NCI-H1417 (cell line): ENCODE measurements around the gene HOXA7.

ENCODE experiments used
- DNase-seq, 3 experiments: peaks; one replicate each; lab custom pipeline; 2025; lab: John Stamatoyannopoulos, UW

The HOXA7 gene

GRCh38 chr7:27193335-27194001 lies 37.0 kb upstream of the HOXA7 start:
- DNase-seq = no peak

GRCh38 chr7:27192546-27193334 lies 36.3 kb upstream of the HOXA7 start:
- DNase-seq = no peak

DNA sequence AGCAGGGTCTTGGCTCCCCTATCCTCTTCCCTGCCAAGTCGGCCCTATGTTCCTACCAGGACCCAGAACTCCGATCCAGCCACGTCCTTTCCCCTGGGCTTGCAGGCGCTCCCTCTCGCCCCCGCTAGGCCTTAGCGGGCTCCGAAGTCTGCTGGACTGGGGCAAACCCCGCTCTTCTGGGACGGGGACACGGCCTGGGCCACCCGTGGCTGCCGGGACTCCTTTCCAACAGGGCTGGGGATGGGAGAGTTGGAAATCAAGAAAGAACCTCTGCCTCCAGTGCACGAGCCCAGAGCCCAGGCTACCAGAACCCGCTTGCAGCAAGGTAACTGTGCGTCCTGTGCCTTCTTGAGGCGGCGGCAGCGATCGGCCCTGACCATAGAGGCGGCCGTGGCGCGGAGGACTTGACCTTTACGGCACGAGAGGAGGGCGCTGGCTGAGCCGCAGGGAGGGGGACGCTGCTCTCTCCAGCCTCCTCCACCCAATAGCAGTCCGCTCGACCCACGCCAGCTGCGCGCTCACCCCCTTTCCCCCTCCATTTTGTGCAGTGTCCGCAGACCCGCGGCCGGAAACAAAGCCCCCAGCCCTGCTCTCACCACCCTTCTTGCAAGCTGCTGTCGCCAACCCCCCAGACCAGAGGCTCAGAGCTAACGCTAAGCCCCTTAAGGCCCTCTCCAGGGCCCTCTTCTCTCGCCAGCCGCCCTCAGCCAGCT lies 35.5 kb upstream of the HOXA7 start:
- DNase-seq = no peak

- DNase-seq = no peak
Observed at GRCh38 chr7:27191161-27191731, 34.8 kb upstream of the HOXA7 start.

GRCh38 chr7:27189997-27190748 lies 33.7 kb upstream of the HOXA7 start:
- peak in 1 of 3 experiments; percentile 24 for DNase-seq

DNA sequence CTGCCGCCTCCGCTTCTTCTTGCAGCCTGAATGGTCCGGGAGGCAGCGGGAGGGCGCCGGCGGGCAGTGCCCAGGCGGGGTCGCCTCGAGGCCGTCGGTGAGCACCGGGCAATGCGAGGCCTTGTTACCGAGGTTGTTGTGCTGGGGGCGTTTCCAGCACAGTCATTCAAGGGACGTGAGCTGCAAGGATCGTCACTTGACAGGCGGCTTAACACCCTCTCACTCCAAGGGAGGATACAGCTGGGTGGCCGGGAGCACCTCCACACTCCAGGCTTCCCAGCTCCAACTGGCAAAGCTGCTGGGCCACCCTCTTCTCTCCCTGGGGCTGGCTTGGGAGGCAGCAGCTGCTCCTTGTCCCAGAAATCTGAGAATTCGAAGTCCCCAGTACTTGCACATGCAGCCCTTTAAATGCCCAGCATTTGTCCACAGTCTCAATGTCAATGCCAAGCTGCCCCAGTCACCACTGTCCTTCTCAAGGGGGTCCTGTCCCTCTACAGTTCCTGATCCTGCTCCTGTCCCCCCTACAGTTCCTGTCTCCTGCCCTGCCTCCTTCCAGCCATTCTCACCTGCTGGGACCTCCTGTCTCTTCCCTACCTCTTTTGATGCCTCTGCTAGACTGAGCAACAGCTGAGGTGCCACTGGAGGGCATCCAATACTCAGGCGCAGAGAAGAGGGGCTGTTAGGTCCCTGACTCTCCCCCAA lies 33.0 kb upstream of the HOXA7 start:
- DNase-seq = no peak

- DNase-seq = no peak
Observed at GRCh38 chr7:27188386-27189294, 32.2 kb upstream of the HOXA7 start.

GRCh38 chr7:27187475-27188385 lies 31.3 kb upstream of the HOXA7 start:
- no peak for DNase-seq

DNA sequence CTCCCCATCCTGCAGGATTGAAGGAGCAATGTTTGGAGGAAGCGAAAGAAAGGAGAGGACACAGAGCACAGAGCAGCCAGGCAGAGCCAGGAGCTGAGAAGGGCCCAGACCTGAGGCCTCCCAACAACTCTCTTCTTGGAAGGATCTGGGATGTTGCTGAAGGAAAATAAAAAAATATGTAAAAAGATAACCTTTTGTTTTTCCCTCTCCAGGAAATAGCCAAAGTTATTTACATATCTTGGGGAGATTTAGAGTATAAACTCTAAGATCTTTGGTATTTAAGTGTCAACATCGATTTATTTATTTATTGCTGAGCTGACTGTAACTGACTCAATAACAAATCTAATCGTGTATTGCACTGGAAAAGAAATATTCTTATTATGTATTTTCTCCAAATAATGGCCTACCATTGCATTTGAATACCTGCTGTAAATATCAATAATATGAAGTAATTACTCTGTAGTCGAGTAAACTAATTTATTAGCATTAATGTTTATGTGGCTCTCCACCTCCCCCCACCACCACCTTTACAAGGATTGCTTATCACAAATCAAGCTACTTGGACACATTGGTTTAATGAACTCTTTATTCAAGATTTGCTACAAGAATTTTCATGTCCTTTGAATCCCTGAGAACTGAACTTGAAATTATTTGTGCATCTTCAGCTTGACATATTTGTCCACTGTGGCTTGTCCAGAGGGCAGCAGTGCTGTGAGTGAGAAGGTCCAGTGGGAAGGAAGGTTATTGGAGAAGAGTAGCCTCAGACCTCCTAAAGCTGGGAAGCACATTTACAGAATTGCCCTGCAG lies 30.4 kb upstream of the HOXA7 start:
- no peak for DNase-seq

DNA sequence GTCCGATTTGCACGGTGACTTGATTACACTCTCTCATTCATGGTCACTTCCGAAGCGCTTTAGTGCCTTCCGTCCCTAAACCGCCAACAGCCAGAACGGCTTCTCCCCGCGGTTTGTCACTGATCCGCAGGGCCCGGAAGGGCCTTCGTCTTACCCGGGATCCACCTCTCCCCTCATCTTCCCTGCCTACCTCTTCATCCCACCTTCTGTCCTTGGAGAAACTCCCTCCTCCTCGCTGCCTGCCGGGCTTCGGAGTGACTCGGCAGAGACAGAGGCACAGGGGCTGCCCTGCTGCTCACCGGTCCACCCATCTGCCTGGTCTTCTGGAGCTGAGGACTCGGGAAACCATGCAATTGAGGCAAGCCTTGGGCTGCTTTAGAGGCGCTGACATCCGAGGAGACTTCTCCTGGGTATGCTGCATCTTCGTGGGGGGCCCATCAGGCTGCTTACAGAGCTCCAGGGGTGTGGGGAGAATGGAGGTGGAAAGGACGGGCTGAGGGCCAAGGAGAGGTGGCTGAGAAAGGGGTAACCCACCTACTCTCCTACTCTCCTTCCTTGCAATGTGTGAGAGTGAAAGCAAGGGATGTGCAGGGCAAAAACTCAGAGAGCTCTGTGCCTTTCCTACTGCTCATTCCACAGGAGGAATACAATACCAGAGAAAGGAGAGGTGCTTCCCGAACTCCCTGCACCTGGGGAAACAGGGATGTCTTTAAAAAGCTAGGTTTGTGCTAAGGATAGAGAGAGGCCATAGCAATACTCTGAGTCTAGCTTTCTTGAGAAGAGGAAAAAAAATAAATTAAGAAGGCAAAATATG lies 29.6 kb upstream of the HOXA7 start:
- DNase-seq = no peak

- DNase-seq = peak in 2 of 3 experiments; percentile 20 to 44
Observed at GRCh38 chr7:27185013-27185853, 28.8 kb upstream of the HOXA7 start, which contains the start of gene HOXA11. HOXA11 (minus strand) TSS chr7:27185232; CDS start chr7:27185144, 88 bp downstream.

GRCh38 chr7:27184337-27185012 lies 28.0 kb upstream of the HOXA7 start:
- DNase-seq = peak; percentile 35 to 86 (median 79)

DNA sequence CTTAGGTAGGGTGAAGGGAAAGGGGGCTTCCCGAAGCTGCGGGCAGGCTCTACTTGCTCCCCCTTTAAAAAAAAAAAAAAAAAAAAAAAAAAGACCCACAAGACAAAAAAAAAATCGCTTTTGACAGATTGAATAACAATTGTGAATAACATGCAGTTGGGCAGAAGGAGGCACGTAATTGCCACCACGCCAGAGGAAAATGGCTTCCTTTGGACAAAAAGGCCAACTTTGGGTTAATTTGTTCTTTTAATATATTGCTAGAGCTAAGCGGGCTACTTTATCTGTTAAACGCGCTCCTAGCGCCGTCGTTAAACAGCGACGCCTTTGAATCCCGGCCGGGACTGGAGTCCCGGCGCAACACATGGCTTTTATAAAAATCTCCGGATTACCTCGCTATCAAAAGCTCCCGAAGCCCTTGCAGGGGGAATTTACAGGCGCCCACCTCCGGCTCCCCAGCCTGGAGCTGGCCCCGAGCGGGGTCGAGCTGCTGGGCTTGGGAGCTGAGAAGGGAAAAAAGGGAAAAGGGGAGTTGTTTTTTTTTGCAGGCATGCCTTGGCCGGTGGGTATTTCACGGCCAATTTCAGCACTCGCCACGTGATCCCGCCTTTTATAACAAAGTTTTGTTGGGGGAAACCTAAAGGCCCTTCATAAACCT lies 27.3 kb upstream of the HOXA7 start:
- DNase-seq = peak; percentile 46 to 86 (median 79)

- peak; percentile 13 to 88 (median 72) for DNase-seq
Observed at GRCh38 chr7:27182861-27183681, 26.6 kb upstream of the HOXA7 start.
